ENCODE data around the gene ACOX3. TPM values are rescaled to one million over a fixed set of nuclear protein-coding genes. Genes with fewer than 3 reads are reported as not detected.

The ACOX3 gene
- total and polyA plus RNA-seq, 9 of the 15 experiments (the other 6 are each of a cell fraction or from before 2014, with no cell fraction given) = 0.68 to 7.3 (median 3.7) TPM

- Histone ChIP-seq H3K4me2 (ENCODE audit: insufficient read depth, low read length) (no peak overlapping the region), H3K27ac (ENCODE audit: extremely low read depth, low read depth, low read length) (no peak overlapping the region), H3K79me2 (ENCODE audit: control insufficient read depth, insufficient read depth, low read length) (no peaks in the 10 kb centered on the region), H3K9me1 (ENCODE audit: control insufficient read depth, insufficient read depth, low read length) (no peaks in the 10 kb centered on the region), H3K36me3 (ENCODE audit: control insufficient read depth, insufficient read depth, low read length) (no peaks in the 10 kb centered on the region), H3K4me1 (replicated peaks in 1 of 2; ENCODE audit: control insufficient read depth in 2 of 2, insufficient read depth in 2 of 2, low read length in 2 of 2) (peaks cover 0 to 5% of the 10 kb centered on the region in 2 experiments; a peak in 1 of 5 replicates), H3K9me3 (replicated peaks; ENCODE audit: control insufficient read depth, insufficient read depth, low read depth, low read length) (peaks cover 4% of the 10 kb centered on the region), H3K4me3 (no peak overlapping the region), H2AFZ (ENCODE audit: low read depth, low read length) (no peak overlapping the region), H3K27me3 (ENCODE audit: control insufficient read depth in 2 of 2, insufficient read depth in 2 of 2, low read length in 2 of 2) (peaks cover 3 to 45% of the 10 kb centered on the region in 2 experiments; a peak in 3 of 5 replicates), H4K20me1 (replicated peaks; ENCODE audit: control insufficient read depth, insufficient read depth, low read length) (0 out of 2 replicates have a peak, but pooled peaks cover 4% of the 10 kb centered on the region), H3K9ac (ENCODE audit: insufficient read depth in 1 of 2, low read depth in 2 of 2, low read length in 2 of 2) (no peak overlapping the region)
- in situ Hi-C loops (cut with MboI) (no loop called here), intact Hi-C loops (cut with micrococcal nuclease) (no loop called here)
- DNase-seq (ENCODE audit: extremely low read depth in 1 of 4, low spot score in 3 of 4) (no peak), ATAC-seq (no peak; the same call in 2 of the 3 replicates), FAIRE-seq (no peak)
- TF ChIP-seq ZNF561 (CRISPR knock-in tag; conservative IDR thresholded peaks at IDR 0.05) (no peak), USF2 (CRISPR knock-in tag; IDR thresholded peaks at IDR 0.05) (no peak), FOXK2 (conservative IDR thresholded peaks at IDR 0.05 in 1 of 2, IDR thresholded peaks at IDR 0.05 in 1 of 2; ENCODE audit: low read depth in 2 of 2) (no peak), NKRF (IDR thresholded peaks at IDR 0.05; ENCODE audit: borderline replicate concordance) (no peak), STAT5B (CRISPR knock-in tag; IDR thresholded peaks at IDR 0.05) (no peak), CBFA2T3 (IDR thresholded peaks at IDR 0.05) (no peak), EP400 (IDR thresholded peaks at IDR 0.05) (no peak)
- no TSS peak for BruUV-seq (replicated peaks)
- ChIA-PET CTCF (ENCODE audit: low intra/inter-chr PET ratio) (no interaction called here), POLR2A (interaction anchor here (1.9 kb wide), 1 partner anchor 10 kb away, joined by 5 read pairs; no protein-coding TSS in a partner anchor)
- 7% methylated on average over 19 of the region's 20 CpGs for WGBS (ENCODE audit: insufficient coverage, low coverage, missing lambda C conversion rate)
Measured at GRCh38 chr4:8329859-8330761, 110.4 kb downstream of the ACOX3 start.

Data from K562 (cell line).